IMR-90 (cell line): ENCODE measurements around the gene NEDD4L. TPM values are rescaled to one million over a fixed set of nuclear protein-coding genes. Genes with fewer than 3 reads are reported as not detected.
A peak's percentile ranks its signal among the peaks of the same experiment; 100 is the strongest.

ENCODE experiments used
- ATAC-seq: fragments of 200-7000 bp; cut with Tn5 transposase; 2 replicates; pipeline ENCODE4 v1.9.1; 2020; ENCODE audit warnings: low read depth, mild to moderate bottlenecking, moderate library complexity
- BruUV-seq: library from RNA; stranded (reverse); fragments of 400-500 nt; replicated peaks from 2 replicates; lab custom pipeline; 2021; lab: Mats Ljungman, UMichigan
- CTCF ChIA-PET: fragments of 300-600 bp; formaldehyde crosslinking; extraction: SDS; loops from one replicate; lab custom pipeline; 2021; ENCODE audit warnings: antibody characterized with exemption; lab: Yijun Ruan, JAX
- POLR2A ChIA-PET: fragments of 300-600 bp; sonication (Branson Sonifier 250); formaldehyde crosslinking; loops from one replicate; lab custom pipeline; 2022; ENCODE audit warnings: antibody characterized with exemption; ENCODE audit not compliant: unreplicated experiment; lab: Charles Lee
- DNase-seq: peaks from one replicate; pipeline ENCODE4 v3.0.0; 2013
- H2AFZ ChIP-seq: replicated peaks from 2 replicates; pipeline ENCODE3; 2013; ENCODE audit warnings: low read length, mild to moderate bottlenecking; ENCODE audit not compliant: poor library complexity
- H2AK5ac ChIP-seq: 2 replicates; pipeline ENCODE4 v1.6.1; 2013; ENCODE audit warnings: low read depth, low read length, inconsistent platforms
- H2AK9ac ChIP-seq: replicated peaks from 2 replicates; pipeline ENCODE3; 2013; ENCODE audit warnings: mild to moderate bottlenecking, low read depth, low read length, moderate library complexity; ENCODE audit not compliant: poor library complexity
- H2BK120ac ChIP-seq: 2 replicates; pipeline ENCODE4 v1.6.1; 2013; ENCODE audit warnings: low read depth, low read length, inconsistent platforms
- H2BK15ac ChIP-seq: 3 replicates; pipeline ENCODE4 v1.6.1; 2013; ENCODE audit warnings: low read depth, low read length, inconsistent platforms
- H2BK20ac ChIP-seq: 2 replicates; pipeline ENCODE4 v1.6.1; 2013; ENCODE audit warnings: low read depth, mild to moderate bottlenecking, inconsistent platforms, low read length, moderate library complexity
- H2BK5ac ChIP-seq: 2 replicates; pipeline ENCODE4 v1.6.1; 2013; ENCODE audit warnings: mild to moderate bottlenecking, low read depth, low read length, inconsistent platforms; ENCODE audit not compliant: poor library complexity, severe bottlenecking
- H3K14ac ChIP-seq: replicated peaks from 2 replicates; pipeline ENCODE4 v1.6.1; 2013; ENCODE audit warnings: low read depth, low read length, inconsistent platforms
- H3K18ac ChIP-seq: 2 replicates; pipeline ENCODE4 v1.6.1; 2013; ENCODE audit warnings: low read depth, low read length, control low read depth
- H3K23ac ChIP-seq: 2 replicates; pipeline ENCODE4 v1.6.1; 2013; ENCODE audit warnings: low read depth, low read length, inconsistent platforms
- H3K27ac ChIP-seq: 2 replicates; pipeline ENCODE4 v1.5.1; 2013; ENCODE audit warnings: mild to moderate bottlenecking, control low read depth, low read length; ENCODE audit not compliant: insufficient read depth
- H3K27me3 ChIP-seq: 2 replicates; pipeline ENCODE4 v1.6.1; 2013; ENCODE audit warnings: low read length; ENCODE audit not compliant: control insufficient read depth, insufficient read depth
- H3K36me3 ChIP-seq: 2 replicates; pipeline ENCODE4 v1.6.1; 2013; ENCODE audit warnings: low read length, mixed read lengths; ENCODE audit not compliant: control insufficient read depth, insufficient read depth
- H3K4ac ChIP-seq: 2 replicates; pipeline ENCODE4 v1.6.1; 2013; ENCODE audit warnings: low read depth, low read length, inconsistent platforms
- H3K4me1 ChIP-seq: 2 replicates; pipeline ENCODE4 v1.6.1; 2013; ENCODE audit warnings: low read length, mixed read lengths; ENCODE audit not compliant: control insufficient read depth, insufficient read depth
- H3K4me2 ChIP-seq: 2 replicates; pipeline ENCODE4 v1.6.1; 2013; ENCODE audit warnings: low read depth, mild to moderate bottlenecking, control low read depth, low read length, moderate library complexity
- H3K4me3 ChIP-seq: 2 replicates; pipeline ENCODE4 v1.5.1; 2013; ENCODE audit warnings: low read depth, mild to moderate bottlenecking, control low read depth, low read length, moderate library complexity; ENCODE audit not compliant: insufficient read depth
- H3K56ac ChIP-seq: 2 replicates; pipeline ENCODE4 v1.6.1; 2013; ENCODE audit warnings: low read length, inconsistent platforms; ENCODE audit not compliant: insufficient read depth; ENCODE audit errors: extremely low read depth
- H3K79me1 ChIP-seq, 2 experiments: 2 replicates each; pipeline ENCODE4 v1.6.1; 2013; ENCODE audit warnings: low read length in 2 of 2, inconsistent platforms in 1 of 2, low read depth in 1 of 2
- H3K9ac ChIP-seq: 2 replicates; pipeline ENCODE4 v1.6.1; 2013; ENCODE audit warnings: low read depth, low read length, control low read depth
- H3K9me1 ChIP-seq: 2 replicates; pipeline ENCODE4 v1.6.1; 2013; ENCODE audit warnings: low read length, inconsistent platforms; ENCODE audit not compliant: insufficient read depth
- H3K9me3 ChIP-seq: 2 replicates; pipeline ENCODE4 v1.6.1; 2013; ENCODE audit warnings: low read length; ENCODE audit not compliant: control insufficient read depth, insufficient read depth
- H4K20me1 ChIP-seq: 2 replicates; pipeline ENCODE4 v1.6.1; 2013; ENCODE audit warnings: low read length, inconsistent platforms; ENCODE audit not compliant: insufficient read depth
- H4K5ac ChIP-seq: 2 replicates; pipeline ENCODE4 v1.6.1; 2013; ENCODE audit warnings: mild to moderate bottlenecking, low read depth, low read length, control low read depth
- H4K8ac ChIP-seq, 2 experiments: 2 replicates each; pipeline ENCODE4 v1.6.1; 2013; ENCODE audit warnings: low read depth in 2 of 2, low read length in 2 of 2, control low read depth in 1 of 2, inconsistent platforms in 1 of 2
- H4K91ac ChIP-seq: 2 replicates; pipeline ENCODE4 v1.6.1; 2013; ENCODE audit warnings: low read depth, low read length, inconsistent platforms; ENCODE audit not compliant: insufficient read depth
- BHLHE40 ChIP-seq: fragments of 150-350 bp; IDR thresholded peaks from 2 replicates; pipeline ENCODE4 v1.6.1; 2016; ENCODE audit warnings: mild to moderate bottlenecking, low read depth, low read length
- CHD1 ChIP-seq: IDR thresholded peaks from 2 replicates; pipeline ENCODE4 v1.6.1; 2012; ENCODE audit warnings: low read depth, low read length, improper control_type of control experiment
- ELK1 ChIP-seq: fragments of 150-350 bp; IDR thresholded peaks from 2 replicates; pipeline ENCODE4 v1.6.1; 2016; ENCODE audit warnings: low read depth, mild to moderate bottlenecking, low read length, moderate library complexity, borderline replicate concordance
- FOS ChIP-seq: fragments of 150-350 bp; IDR thresholded peaks from 2 replicates; pipeline ENCODE4 v1.6.1; 2016; ENCODE audit warnings: low read depth, low read length
- MAFK ChIP-seq: IDR thresholded peaks from 2 replicates; pipeline ENCODE4 v1.6.1; 2012; ENCODE audit warnings: low read depth, low read length, improper control_type of control experiment
- MAZ ChIP-seq: IDR thresholded peaks from 2 replicates; pipeline ENCODE4 v1.6.1; 2012; ENCODE audit warnings: low read depth, mild to moderate bottlenecking, low read length, improper control_type of control experiment, moderate library complexity, borderline replicate concordance
- MXI1 ChIP-seq: IDR thresholded peaks from 2 replicates; pipeline ENCODE4 v1.6.1; 2012; ENCODE audit warnings: low read depth, mild to moderate bottlenecking, low read length, moderate library complexity, borderline replicate concordance
- RAD21 ChIP-seq: IDR thresholded peaks from 2 replicates; pipeline ENCODE4 v1.6.1; 2012; ENCODE audit warnings: low read length, improper control_type of control experiment
- RFX5 ChIP-seq: IDR thresholded peaks from 2 replicates; pipeline ENCODE4 v1.8.0; 2012; ENCODE audit warnings: low read depth, mild to moderate bottlenecking, low read length, moderate library complexity
- WGBS, 2 experiments: methylation state at CpG; one replicate each; pipeline versions ENCODE4 v1.1.5 to v1.1.7; 2013; ENCODE audit warnings: missing lambda C conversion rate in 2 of 2; ENCODE audit not compliant: insufficient read length in 1 of 2; ENCODE audit errors: extremely low coverage in 2 of 2; 5-methylcytosine and 5-hydroxymethylcytosine counted together
- dilution Hi-C: fragments of 300-500 bp; cut with HindIII; formaldehyde crosslinking; loops from one replicate; pipeline ENCODE4 v1.14.3; 2018; ENCODE audit warnings: low sequenced_read_pairs; ENCODE audit not compliant: unreplicated experiment
- in situ Hi-C: fragments of 300-500 bp; cut with MboI; formaldehyde crosslinking; loops from 3 replicates; pipeline ENCODE4 v1.14.3; 2019; ENCODE audit warnings: low sequenced_read_pairs, inconsistent platforms, mixed read lengths
- intact Hi-C: fragments of 100-400 bp; cut with micrococcal nuclease; formaldehyde crosslinking; loops from 2 replicates; pipeline ENCODE4 v1.10.0; 2022
- polyA plus RNA-seq, 3 experiments: library from polyadenylated mRNA; depleted of rRNA; stranded (reverse); fragments of >200 nt; gene quantifications; 2 replicates each; pipeline ENCODE4 v1.2.3, GENCODE V29; 2012; ENCODE audit warnings: low replicate concordance in 1 of 3
- total RNA-seq: library from RNA; depleted of rRNA; stranded (reverse); fragments of >200 nt; gene quantifications from 2 replicates; pipeline ENCODE4 v1.2.3, GENCODE V29; 2012

NEDD4L gene
- total and polyA plus RNA-seq, 2 of the 4 experiments (the other 2 are of a cell fraction) = 10.0 to 10.9 TPM

GRCh38 chr18:58097121-58097906 is 53.3 kb downstream of the NEDD4L start:
- no peak overlapping the region for H4K8ac ChIP-seq
- H3K4me1 ChIP-seq = peaks cover 3% of the 10 kb centered on the region; the same call in 1 of the 2 replicates
- H2BK15ac ChIP-seq = no peak overlapping the region
- dilution Hi-C loops = no loop called here
- no peak overlapping the region for H2BK120ac ChIP-seq
- intact Hi-C loops = no loop called here
- no peak for TF ChIP-seq RFX5
- TF ChIP-seq ELK1 = no peak
- no peak for TF ChIP-seq FOS
- no peak for TF ChIP-seq RAD21
- no peak for TF ChIP-seq BHLHE40
- TF ChIP-seq MAFK = no peak
- no peak for TF ChIP-seq CHD1
- no peak for TF ChIP-seq MXI1
- no peak for TF ChIP-seq MAZ
- H3K56ac ChIP-seq = no peak overlapping the region
- H2BK20ac ChIP-seq = no peak overlapping the region
- no peak overlapping the region for H3K23ac ChIP-seq
- H2AFZ ChIP-seq = no peak overlapping the region
- H4K91ac ChIP-seq = no peak overlapping the region
- no peaks in the 10 kb centered on the region for H4K20me1 ChIP-seq
- no peaks in the 10 kb centered on the region for H3K9me3 ChIP-seq
- no peak overlapping the region for H3K14ac ChIP-seq
- no peak overlapping the region for H3K4me3 ChIP-seq
- WGBS, 2 experiments = no CpG with 5 or more reads among the region's 8 CpGs
- peak; percentile 79 for ATAC-seq
- CTCF ChIA-PET = interaction anchor here (1.0 kb wide), 1 partner anchor 8 kb away, joined by 3 read pairs; no protein-coding TSS in a partner anchor
- H3K18ac ChIP-seq = no peak overlapping the region
- H3K9ac ChIP-seq = no peak overlapping the region
- peak overlapping the region; percentile 17 for H3K4me2 ChIP-seq
- H4K5ac ChIP-seq = no peak overlapping the region
- H3K27me3 ChIP-seq = no peaks in the 10 kb centered on the region; the same call in 1 of the 2 replicates
- peak; percentile 37 for DNase-seq
- no peaks in the 10 kb centered on the region for H3K9me1 ChIP-seq
- no peak overlapping the region for H2BK5ac ChIP-seq
- in situ Hi-C loops = no loop called here
- H2AK9ac ChIP-seq = no peak overlapping the region
- no peaks in the 10 kb centered on the region for H3K36me3 ChIP-seq
- H3K4ac ChIP-seq = no peak overlapping the region
- POLR2A ChIA-PET = no interaction called here
- BruUV-seq = no TSS peak
- no peak overlapping the region for H2AK5ac ChIP-seq
- H3K79me1 ChIP-seq = no peaks in the 10 kb centered on the region
- no peak overlapping the region for H3K27ac ChIP-seq
